NCI-H524 treated with DMSO at 0.1 percent for 48 hours (cell line): ENCODE measurements around the gene ADAMTS3.
"Not testable (repeated sequence)": the region's sequence is repeated elsewhere in the genome, so short reads cannot be mapped to it uniquely, and the experiment has no call there.

Source experiments
- DNase-seq: peaks from one replicate; lab custom pipeline; 2025; lab: John Stamatoyannopoulos, UW

ADAMTS3 gene

DNA sequence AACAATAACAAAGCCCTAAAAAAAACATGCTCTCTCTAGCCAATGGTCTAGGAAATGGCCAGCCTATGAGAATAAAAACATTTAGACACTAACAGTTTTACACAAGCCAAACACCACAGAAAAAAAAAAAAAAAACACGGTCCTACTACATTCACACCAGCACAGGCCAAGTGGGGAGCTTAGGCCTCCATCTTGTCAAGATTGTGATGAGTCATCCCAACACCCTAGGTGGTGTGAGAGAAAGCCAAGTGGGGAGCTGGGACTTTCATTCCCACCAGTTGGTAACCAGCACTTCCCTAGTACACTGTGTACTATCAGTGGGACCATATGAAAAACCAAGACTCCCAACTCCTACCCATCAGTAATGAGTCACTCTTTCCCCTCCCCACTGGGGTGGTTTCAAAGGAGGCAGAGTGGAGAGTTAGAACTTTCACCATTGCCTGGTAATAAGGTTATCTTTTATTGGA, 95.6 kb downstream of the ADAMTS3 start:
- DNase-seq, result no peak

DNA sequence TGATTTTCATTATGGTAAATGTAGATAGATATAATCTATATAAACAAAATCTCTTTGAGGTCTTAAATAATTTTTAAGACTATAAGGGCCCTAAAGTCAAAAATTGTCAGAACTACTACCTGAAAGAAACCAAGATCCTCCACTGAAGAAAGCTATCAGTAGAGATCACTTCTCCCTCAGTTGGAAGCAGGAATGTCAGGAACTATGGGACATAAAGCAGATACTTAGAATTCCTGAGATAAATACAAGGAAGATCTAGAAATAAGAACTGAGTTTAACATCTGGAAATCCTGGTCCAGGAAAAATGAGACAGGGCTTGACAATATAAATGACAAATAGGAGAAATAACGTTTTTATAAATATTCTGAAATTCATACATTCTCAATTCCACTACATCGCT, 97.2 kb downstream of the ADAMTS3 start:
- DNase-seq, result no peak

DNA sequence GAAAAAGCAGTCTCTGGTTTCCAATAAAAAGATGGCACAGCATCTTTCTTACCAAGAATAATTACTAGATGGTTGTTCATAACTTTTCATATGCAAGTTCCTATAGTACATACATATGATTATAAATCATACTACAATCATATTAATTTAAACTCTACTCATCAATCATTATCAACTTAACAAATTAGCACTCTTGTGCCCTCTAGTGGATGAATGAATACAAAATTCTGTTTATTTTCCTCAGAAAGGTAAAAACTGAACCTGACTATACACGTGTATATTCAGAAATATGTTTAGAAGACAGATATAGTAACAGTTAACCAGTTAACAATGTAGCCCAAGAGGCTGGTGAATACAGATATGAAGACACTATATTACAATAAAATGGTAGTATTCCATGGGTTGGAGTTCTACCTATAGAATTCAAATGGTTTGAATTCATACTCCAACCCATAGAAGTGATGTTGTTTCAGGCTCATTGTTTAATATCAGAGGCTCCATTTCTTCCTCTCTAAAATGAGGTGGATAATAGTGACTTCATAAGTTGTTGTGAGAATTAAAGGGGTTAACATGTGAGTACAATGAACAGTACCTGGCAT, 100.0 kb downstream of the ADAMTS3 start:
- DNase-seq, result no peak

DNA sequence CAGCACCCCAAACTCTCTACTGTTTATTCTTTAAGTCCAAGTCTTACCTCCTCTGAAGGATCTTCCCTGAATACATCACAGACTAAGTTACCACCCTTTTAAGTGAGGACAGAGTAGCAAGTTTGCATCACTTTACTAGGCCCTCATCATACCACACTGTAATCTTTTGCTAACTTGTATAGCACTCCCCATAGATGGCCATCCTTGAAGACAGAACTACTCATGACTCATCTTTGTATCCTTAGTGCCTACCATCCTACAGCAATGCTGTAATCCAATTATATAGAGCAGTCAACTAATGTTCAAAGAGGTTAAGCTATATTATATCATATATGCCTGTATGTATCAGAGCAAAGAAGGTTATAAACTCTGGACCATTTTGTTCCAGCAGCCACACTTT, 101.4 kb downstream of the ADAMTS3 start:
- no peak for DNase-seq

DNA sequence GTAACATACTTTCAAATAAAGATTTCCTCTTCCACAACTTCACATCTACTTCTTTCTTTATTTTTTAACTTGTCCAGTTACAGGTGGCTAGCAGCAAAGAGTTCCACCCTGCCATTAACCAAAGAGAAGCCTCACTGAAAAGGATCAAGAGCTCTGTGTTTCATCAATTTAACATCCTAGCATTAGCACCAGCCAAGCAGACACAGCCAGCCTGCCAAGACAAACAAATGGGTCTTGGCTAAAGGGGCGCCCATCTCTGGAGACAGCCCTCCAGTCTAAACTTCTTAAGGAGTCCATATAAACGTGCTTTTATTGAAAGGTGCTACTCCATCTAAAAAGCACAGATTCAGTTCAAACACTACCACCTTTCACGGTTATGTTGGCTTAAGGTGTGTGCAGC, 105.3 kb downstream of the ADAMTS3 start:
- no peak for DNase-seq

DNA sequence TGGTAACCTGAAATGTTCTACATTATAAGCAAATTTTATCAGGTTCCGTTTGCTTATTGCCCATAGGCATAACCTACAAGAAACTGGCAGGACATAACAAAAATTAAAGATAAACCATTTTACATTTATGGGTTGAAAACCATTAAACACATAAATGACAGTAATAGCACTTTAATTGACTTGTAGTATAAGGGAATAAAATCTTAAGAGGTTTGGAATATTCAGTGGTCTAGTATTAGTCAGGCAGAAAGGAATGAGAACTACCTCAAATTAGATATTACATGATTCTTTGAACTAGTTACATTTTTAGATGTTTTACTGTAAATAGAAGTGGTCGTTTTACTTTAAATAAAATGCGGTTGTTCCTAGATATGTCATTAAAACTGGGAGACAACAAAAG, 111.9 kb downstream of the ADAMTS3 start:
- no peak for DNase-seq

DNA sequence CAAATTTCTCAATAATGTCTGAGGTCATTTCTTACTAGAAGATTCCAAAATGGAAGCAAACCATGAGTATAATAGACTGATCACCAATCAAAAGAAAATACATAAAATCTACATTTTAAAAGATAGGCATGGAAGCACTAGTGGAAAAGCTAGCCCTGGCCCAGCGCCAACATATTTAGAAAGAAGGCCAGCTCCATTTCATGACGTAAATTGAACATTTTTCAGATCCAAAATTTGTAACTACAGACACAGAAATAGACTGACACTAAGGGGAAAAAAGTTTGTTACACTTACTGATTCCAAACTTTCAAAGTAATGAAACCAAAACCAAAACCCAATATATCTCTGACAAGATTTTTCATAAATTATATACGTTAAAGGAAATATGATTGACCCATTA, 117.7 kb downstream of the ADAMTS3 start:
- no peak for DNase-seq

DNA sequence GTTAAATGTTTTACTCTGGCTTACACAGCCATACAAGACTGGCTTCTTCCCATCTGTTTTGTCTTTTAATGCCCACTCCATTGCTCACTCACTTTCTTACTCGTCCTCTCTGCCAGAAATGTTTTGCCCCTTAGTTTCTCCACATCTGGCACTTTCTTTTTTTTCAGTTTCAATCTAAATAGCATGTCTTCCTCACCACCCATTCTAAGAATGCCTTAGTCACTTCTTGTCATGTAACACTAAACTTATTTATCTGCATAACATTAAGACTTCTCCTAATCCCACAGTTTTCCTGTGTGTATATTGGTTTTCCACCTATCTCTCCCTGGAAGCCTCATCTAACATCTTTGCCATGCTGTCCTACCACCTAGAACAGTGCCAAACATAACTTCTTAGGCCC, 119.3 kb downstream of the ADAMTS3 start:
- DNase-seq, result no peak

DNA sequence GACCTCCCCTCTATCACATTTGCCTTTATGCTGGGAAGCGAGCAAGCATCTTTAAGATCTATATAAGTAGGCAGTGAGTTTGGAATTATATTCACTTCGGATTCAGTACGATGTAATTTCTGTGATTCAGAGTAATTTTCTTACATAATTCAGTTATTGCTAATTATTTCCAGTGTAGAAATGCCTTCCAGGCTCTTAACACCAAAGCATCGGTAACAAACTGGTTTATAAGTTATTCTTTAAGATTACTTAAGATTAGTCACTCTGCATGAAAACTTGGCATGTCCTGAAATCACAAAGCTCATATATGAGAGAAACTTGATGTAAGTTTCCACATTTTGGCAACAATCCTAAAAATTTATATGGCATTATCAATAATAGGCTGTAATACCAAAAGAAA, 120.8 kb downstream of the ADAMTS3 start:
- no peak for DNase-seq

DNA sequence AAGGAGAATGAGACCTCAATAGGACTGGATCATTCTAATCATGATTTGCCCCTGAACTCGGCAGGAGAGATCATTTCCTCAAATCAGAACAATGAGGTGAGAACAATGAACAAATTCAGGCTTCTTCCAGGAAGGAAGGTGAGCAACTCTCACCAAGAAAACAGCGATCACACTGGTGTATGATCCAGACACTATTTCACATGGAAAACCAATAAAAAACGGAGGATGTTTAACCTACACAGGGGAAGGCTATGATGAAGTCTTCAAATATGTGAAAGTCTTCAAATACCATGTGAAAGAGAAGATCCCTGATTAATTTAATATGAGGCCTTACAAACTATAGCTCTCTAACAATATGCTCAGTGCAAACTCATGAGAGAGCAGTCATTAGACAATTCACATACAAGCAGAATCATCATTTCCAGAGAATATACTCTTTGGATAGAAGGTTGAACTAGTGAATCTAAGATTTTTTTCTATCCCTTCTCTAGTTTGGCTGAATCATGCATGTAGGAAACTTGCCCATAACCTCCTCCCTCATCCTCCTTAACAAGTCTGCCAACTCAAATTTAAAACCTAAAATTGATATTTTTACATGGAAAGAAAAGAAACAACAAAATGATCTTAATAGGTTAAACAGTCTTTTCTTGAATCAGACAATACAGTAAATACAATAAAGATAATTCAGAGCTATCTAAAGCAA, 122.5 kb downstream of the ADAMTS3 start:
- DNase-seq, result no peak

DNA sequence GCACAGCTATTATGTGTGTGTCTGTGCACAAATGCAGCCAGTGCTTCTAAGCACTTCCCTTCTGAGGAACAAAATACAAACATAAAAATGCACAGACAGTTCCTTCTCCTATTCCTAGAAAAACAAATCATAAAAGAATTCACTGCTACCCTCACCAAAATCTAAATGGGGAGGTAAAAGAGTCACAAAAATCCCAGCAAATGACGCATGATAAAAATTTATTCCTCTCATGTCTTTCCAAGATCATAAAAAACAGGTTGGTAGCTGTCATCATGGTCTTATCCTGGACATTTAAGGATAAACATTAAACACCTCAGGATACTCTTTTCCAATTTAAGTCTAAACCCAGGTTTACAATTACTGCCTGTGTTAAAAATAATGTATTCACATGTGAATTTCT, 124.9 kb downstream of the ADAMTS3 start:
- DNase-seq, result no peak

DNA sequence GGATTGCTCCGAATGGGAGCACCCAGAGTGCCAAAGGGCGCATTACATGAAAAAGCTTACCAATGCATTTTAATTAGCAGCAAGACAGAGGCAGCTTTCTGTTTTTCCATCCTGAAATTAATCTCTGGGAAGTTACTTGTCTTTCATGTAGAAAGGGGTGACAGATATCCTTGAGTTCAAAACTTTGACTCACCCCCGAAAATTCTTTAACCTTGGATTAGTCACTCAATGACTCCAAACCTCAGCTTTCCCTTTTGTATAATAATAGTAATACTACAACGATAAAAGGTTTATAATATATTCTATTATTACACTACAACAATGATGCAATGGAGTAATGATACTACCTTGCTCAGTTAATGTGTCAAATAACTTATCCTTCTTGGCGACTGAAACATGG, 126.3 kb downstream of the ADAMTS3 start:
- no peak for DNase-seq

DNA sequence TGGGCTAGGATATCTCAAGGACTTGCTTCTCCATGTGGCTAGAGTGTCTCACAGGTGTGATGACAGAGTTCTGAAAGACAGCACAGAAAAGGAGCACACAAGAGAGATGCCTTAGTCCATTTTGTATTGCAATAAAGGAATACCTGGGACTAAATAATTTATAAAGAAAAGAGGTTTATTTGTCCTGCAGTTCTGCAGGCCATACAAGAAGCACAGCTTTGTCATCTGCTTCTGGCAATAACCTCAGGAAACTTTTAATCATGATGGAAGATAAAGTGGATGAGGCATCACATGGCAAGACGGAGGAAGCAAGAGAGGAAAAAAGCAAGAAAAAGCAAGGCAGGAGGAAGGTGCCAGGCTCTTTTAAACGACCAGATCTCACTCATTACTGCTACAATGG, 126.9 kb downstream of the ADAMTS3 start:
- no peak for DNase-seq

DNA sequence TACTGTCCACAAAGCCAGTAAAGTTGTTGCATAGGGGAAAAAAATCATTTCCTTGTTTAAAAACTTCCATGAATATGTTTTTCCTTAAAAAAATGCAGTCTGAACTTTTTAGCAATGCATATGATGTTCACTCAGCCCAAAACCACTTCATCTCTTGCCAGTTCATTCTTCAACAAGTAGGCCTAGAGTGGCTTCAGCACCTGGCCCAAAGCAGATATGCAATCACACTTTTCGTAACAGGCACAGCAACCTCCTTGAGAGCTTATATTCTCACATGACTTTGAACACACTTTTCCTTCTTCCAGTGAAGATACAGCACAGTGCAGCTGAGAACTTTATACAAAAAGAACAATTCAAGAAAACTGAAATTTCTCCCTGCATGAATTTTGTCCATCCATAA, 128.6 kb downstream of the ADAMTS3 start:
- DNase-seq, result no peak

DNA sequence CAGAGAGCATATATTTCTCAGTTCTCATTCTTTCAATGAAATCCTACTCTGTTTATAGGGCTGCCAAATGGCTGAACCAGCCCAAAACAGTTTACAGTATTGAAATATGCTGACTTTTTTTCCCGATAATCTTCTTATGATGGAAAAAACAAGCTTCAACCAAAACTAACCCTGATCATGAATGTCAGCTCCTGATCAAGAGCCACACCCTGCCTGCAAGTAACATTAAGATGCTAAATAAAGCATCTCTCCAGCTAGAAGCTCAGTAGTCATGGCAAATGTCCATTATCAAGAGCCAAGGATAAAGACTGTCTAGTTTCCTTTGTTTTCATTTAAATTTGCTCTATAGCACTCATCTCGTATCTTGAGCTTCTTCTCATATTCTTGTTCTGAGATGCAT, 136.0 kb downstream of the ADAMTS3 start:
- DNase-seq, result no peak

DNA sequence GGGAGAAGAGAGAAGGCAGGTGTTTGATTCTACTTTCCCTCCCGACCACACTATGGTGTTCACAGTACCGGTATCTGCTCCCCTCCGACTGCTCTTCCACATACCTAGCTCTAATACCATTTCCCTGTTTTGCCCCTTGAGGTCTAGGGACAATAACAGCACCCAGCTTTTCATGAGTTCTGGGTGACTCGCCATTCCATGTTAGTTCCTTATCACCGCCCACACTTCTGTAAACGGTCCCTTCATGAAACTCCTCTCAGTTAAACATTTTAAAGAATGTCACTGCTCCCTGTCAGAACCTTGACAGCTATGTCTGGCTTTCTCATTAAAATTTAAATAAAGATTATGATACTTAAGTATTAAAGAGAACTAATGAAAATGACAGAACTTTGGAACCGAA, 136.7 kb downstream of the ADAMTS3 start:
- DNase-seq, result no peak

DNA sequence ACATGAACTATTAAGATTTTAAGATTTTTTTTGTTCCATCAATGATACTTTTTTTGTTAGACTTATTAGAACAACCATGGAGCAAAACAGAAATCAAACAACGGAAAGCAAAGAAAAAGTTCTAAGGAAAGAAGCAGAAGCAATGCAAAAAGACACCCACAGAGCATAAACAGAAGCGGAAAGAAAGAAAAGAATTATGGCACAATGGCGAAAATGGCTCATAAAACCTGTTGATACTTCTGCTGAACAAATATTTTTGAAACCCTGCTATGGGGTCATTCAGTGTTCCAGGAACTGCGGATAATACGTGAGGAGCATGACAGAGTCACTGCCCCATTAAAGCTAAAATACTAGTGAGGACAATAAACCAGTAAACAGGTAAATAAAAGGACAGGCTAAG, 138.0 kb downstream of the ADAMTS3 start:
- no peak for DNase-seq

DNA sequence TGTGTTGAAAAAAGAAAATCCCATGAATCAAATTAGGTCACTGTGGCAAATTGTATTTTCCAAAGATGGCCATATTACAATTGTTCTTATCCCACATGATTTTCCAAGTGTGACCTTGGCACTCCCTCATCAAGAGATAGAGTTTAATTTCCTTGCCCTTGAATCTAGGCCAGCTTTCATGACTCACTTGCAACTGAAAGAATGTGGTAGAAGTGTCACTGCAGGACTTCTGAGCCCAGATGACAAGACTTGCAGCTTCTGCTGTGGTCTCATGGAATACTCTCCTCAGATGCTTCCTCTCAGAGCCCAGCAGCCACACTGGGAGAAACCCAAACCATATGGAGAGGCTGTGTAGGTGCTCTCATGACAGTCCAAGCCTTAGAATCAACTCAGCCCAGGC, 139.0 kb downstream of the ADAMTS3 start:
- DNase-seq, result no peak

DNA sequence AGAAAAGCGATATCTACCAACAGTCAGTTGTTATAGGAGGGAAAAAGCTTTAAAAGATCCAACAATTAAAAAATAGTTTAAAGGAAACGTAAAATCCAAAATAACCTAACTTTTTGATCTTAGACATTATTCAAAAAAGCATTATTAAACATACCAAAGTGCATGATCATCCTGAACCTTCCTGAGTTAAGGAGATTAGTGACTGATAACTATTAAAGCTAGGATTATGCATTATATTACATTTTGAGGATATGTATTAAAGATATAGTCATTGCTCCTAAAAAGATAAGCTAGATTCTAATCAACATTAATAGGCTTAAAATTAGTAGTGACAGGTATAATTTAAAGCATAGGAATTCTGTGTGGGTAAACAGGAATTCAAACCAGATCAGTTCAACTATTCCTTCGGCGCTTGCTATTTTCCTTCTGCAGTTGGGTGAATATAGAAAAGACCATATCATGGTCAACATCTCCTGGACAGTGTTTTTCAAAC, 139.6 kb downstream of the ADAMTS3 start:
- no peak for DNase-seq

DNA sequence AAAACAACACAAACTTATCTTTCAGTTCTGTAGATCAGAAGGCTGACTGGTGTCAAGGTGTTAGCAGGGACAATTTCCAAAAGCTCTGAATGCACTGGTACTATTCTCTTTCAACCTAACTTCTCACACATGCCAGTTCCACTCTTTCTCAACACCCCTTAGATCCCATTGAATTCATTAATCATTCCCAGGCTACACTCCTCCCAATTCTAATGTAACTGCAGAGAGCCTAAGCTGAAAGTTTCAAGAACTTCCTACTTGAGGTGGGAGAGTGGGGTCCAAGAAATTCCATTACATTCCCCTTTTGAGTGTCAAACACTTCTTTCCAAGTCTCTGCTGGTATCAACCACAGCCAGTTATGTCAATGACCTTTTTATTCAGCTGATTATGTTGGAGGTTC, 142.0 kb downstream of the ADAMTS3 start:
- no peak for DNase-seq

DNA sequence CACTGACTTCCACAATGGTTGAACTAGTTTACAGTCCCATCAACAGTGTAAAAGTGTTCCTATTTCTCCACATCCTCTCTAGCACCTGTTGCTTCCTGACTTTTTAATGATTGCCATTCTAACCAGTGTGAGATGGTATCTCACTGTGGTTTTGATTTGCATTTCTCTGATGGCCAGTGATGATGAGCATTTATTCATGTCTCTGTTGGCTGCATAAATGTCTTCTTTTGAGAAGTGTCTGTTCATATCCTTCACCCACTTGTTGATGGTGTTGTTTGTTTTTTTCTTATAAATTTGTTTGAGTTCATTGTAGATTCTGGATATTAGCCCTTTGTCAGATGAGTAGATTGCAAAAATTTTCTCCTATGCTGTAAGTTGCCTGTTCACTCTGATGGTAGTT, 143.1 kb downstream of the ADAMTS3 start:
- DNase-seq, result not testable (repeated sequence)

DNA sequence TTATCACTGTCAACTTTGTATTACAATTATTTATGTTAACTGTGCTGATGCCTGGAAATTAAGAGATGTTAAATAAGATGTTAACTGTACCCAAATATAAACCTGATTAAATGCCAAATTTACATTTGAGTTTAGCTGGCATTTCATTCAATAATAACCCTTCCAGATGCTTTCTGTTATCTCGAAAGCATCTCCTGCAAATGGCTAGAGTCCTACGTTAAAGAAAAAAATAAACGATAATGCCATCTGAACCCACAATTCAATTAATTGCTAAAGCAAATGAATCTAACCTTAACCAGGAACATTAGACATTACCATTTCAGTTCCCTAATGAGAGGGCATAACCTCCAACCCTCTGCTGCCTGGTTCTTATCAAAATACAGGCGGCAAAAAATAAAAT, 145.0 kb downstream of the ADAMTS3 start:
- DNase-seq, result no peak

DNA sequence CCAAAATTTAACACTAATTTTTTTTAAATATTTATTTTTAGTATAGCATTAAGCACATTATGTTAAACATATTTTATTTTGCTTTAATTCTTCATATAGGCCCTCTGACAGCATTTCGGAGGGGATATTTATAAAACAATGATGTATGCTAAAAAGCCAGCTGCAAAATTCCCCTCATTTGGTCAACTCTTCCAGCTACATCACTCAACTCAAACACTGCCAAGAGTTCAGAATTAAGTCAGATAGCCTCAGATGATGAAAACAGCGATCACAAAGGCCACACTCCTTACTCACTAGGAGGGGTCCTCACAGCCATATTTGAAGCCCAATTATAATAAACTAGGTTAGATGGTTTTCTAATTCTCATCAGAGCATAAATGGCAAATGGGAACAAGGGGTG, 146.6 kb downstream of the ADAMTS3 start:
- no peak for DNase-seq

DNA sequence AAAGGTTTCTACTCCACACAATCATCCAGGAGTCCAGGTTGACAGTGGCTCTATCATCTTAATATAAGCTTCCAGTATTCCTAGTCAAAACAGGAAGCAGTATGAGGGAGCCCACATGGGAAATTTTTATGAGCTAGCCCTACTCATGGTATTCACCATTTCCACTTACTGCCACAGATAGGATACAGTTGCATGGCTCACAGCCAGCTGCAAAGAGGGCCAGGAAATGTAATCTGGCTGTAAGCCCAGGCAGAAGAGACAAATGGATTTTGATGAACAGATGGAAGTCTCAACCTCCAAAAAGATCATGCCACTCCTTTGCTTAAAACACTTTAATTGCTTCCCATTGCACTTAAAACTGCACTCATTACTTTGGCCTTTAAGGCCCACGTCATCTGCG, 150.6 kb downstream of the ADAMTS3 start:
- DNase-seq, result peak; percentile 91
